T-helper 2 cell treated with Interferon-gamma antibody and Interleukin-4, amounts not matched to agents 5 μg/mL and 100 μg/mL, for 36 hours (primary cell): ENCODE measurements around the gene TMEM98.
"Not testable (repeated sequence)": the region's sequence is repeated elsewhere in the genome, so short reads cannot be mapped to it uniquely, and the experiment has no call there.

Experiments
- DNase-seq: peaks from one replicate; pipeline ENCODE4 v3.0.0; 2021; ENCODE audit warnings: low spot score
- H3K27ac Mint-ChIP-seq: one replicate; pipeline ENCODE4 v1.8.0; 2021; ENCODE audit warnings: mild to moderate bottlenecking, mixed read lengths
- H3K27me3 Mint-ChIP-seq: one replicate; pipeline ENCODE4 v1.8.0; 2021; ENCODE audit warnings: low read depth, mixed read lengths
- H3K36me3 Mint-ChIP-seq: one replicate; pipeline ENCODE4 v1.8.0; 2021; ENCODE audit warnings: low read depth, mixed read lengths
- H3K4me1 Mint-ChIP-seq: one replicate; pipeline ENCODE4 v1.8.0; 2021; ENCODE audit warnings: low read depth, mixed read lengths
- H3K4me3 Mint-ChIP-seq: one replicate; pipeline ENCODE4 v1.8.0; 2022; ENCODE audit warnings: mild to moderate bottlenecking, moderate library complexity, mixed read lengths
- H3K9me3 Mint-ChIP-seq: one replicate; pipeline ENCODE4 v1.8.0; 2021; ENCODE audit warnings: mixed read lengths

TMEM98 gene

GRCh38 chr17:32940706-32941390 lies 12.9 kb downstream of the TMEM98 start:
- H3K27me3 Mint-ChIP-seq = peaks cover 7% of the 10 kb centered on the region
- H3K36me3 Mint-ChIP-seq = peaks cover 4% of the 10 kb centered on the region
- peaks cover 7% of the 10 kb centered on the region for H3K4me1 Mint-ChIP-seq

GRCh38 chr17:32941419-32942032 lies 13.6 kb downstream of the TMEM98 start:
- H3K4me3 Mint-ChIP-seq = no peak overlapping the region

More at GRCh38 chr17:32940706-32941390, 12.9 kb downstream of the TMEM98 start:
- no peak for DNase-seq
- no peak overlapping the region for H3K27ac Mint-ChIP-seq
- peaks cover 4% of the 10 kb centered on the region for H3K9me3 Mint-ChIP-seq
- no peak overlapping the region for H3K4me3 Mint-ChIP-seq

GRCh38 chr17:32943206-32943605 lies 15.3 kb downstream of the TMEM98 start:
- H3K36me3 Mint-ChIP-seq = peaks cover 4% of the 10 kb centered on the region
- DNase-seq = no peak
- H3K27ac Mint-ChIP-seq = no peak overlapping the region
- H3K9me3 Mint-ChIP-seq = peaks cover 4% of the 10 kb centered on the region
- H3K4me1 Mint-ChIP-seq = no peaks in the 10 kb centered on the region
- peaks cover 14% of the 10 kb centered on the region for H3K27me3 Mint-ChIP-seq
- H3K4me3 Mint-ChIP-seq = no peak overlapping the region

More at GRCh38 chr17:32941419-32942032, 13.6 kb downstream of the TMEM98 start:
- H3K4me1 Mint-ChIP-seq = peaks cover 7% of the 10 kb centered on the region
- peaks cover 4% of the 10 kb centered on the region for H3K9me3 Mint-ChIP-seq
- peaks cover 4% of the 10 kb centered on the region for H3K36me3 Mint-ChIP-seq
- no peak overlapping the region for H3K27ac Mint-ChIP-seq
- H3K27me3 Mint-ChIP-seq = peaks cover 7% of the 10 kb centered on the region
- no peak for DNase-seq

GRCh38 chr17:32943647-32944191 lies 15.8 kb downstream of the TMEM98 start:
- Mint-ChIP-seq H3K4me3 (no peak overlapping the region), H3K27ac (no peak overlapping the region), H3K9me3 (peaks cover 4% of the 10 kb centered on the region), H3K4me1 (no peaks in the 10 kb centered on the region), H3K36me3 (peaks cover 4% of the 10 kb centered on the region), H3K27me3 (peaks cover 19% of the 10 kb centered on the region)
- DNase-seq = no peak

- H3K4me3 Mint-ChIP-seq = no peak overlapping the region
- H3K9me3 Mint-ChIP-seq = peaks cover 4% of the 10 kb centered on the region
- H3K4me1 Mint-ChIP-seq = no peaks in the 10 kb centered on the region
- DNase-seq = no peak
- H3K27me3 Mint-ChIP-seq = peaks cover 23% of the 10 kb centered on the region
- H3K36me3 Mint-ChIP-seq = peaks cover 4% of the 10 kb centered on the region
- no peak overlapping the region for H3K27ac Mint-ChIP-seq
Measured at GRCh38 chr17:32944248-32945020, 16.5 kb downstream of the TMEM98 start.

GRCh38 chr17:32946375-32947135 lies 18.6 kb downstream of the TMEM98 start:
- Mint-ChIP-seq H3K4me1 (no peaks in the 10 kb centered on the region), H3K27ac (no peak overlapping the region), H3K4me3 (no peak overlapping the region), H3K27me3 (peaks cover 27% of the 10 kb centered on the region), H3K36me3 (no peaks in the 10 kb centered on the region), H3K9me3 (peaks cover under 1% of the 10 kb centered on the region)
- DNase-seq = no peak

GRCh38 chr17:32947736-32948135 lies 19.8 kb downstream of the TMEM98 start:
- Mint-ChIP-seq H3K9me3 (no peaks in the 10 kb centered on the region), H3K27ac (no peak overlapping the region), H3K36me3 (no peaks in the 10 kb centered on the region), H3K4me3 (no peak overlapping the region), H3K27me3 (peaks cover 34% of the 10 kb centered on the region), H3K4me1 (no peaks in the 10 kb centered on the region)
- no peak for DNase-seq

GRCh38 chr17:32949181-32949580 lies 21.2 kb downstream of the TMEM98 start:
- H3K4me3 Mint-ChIP-seq = no peak overlapping the region
- H3K27me3 Mint-ChIP-seq = peaks cover 43% of the 10 kb centered on the region
- no peaks in the 10 kb centered on the region for H3K4me1 Mint-ChIP-seq
- H3K9me3 Mint-ChIP-seq = no peaks in the 10 kb centered on the region
- H3K27ac Mint-ChIP-seq = no peak overlapping the region
- no peak for DNase-seq
- no peaks in the 10 kb centered on the region for H3K36me3 Mint-ChIP-seq

- not testable (repeated sequence) for H3K9me3 Mint-ChIP-seq, H3K27ac Mint-ChIP-seq, H3K36me3 Mint-ChIP-seq, H3K4me1 Mint-ChIP-seq, DNase-seq, H3K4me3 Mint-ChIP-seq
- peaks cover 46% of the 10 kb centered on the region for H3K27me3 Mint-ChIP-seq
Measured at GRCh38 chr17:32952491-32952890, 24.5 kb downstream of the TMEM98 start.

GRCh38 chr17:32953045-32953444 lies 25.1 kb downstream of the TMEM98 start:
- no peak overlapping the region for H3K4me3 Mint-ChIP-seq
- no peaks in the 10 kb centered on the region for H3K4me1 Mint-ChIP-seq
- no peaks in the 10 kb centered on the region for H3K9me3 Mint-ChIP-seq
- H3K27ac Mint-ChIP-seq = no peak overlapping the region
- no peak for DNase-seq
- H3K27me3 Mint-ChIP-seq = peaks cover 47% of the 10 kb centered on the region
- H3K36me3 Mint-ChIP-seq = no peaks in the 10 kb centered on the region

- peaks cover 45% of the 10 kb centered on the region for H3K27me3 Mint-ChIP-seq
- H3K36me3 Mint-ChIP-seq = no peaks in the 10 kb centered on the region
- no peak overlapping the region for H3K27ac Mint-ChIP-seq
- no peaks in the 10 kb centered on the region for H3K4me1 Mint-ChIP-seq
- no peak overlapping the region for H3K4me3 Mint-ChIP-seq
- no peak for DNase-seq
- H3K9me3 Mint-ChIP-seq = no peaks in the 10 kb centered on the region
Measured at GRCh38 chr17:32953857-32954256, 25.9 kb downstream of the TMEM98 start.

- no peak overlapping the region for H3K4me3 Mint-ChIP-seq
- no peaks in the 10 kb centered on the region for H3K4me1 Mint-ChIP-seq
- no peak overlapping the region for H3K27ac Mint-ChIP-seq
- H3K27me3 Mint-ChIP-seq = peaks cover 44% of the 10 kb centered on the region
- no peaks in the 10 kb centered on the region for H3K9me3 Mint-ChIP-seq
- no peak for DNase-seq
- no peaks in the 10 kb centered on the region for H3K36me3 Mint-ChIP-seq
Measured at GRCh38 chr17:32954477-32954876, 26.5 kb downstream of the TMEM98 start.

- H3K36me3 Mint-ChIP-seq = no peaks in the 10 kb centered on the region
- H3K4me1 Mint-ChIP-seq = no peaks in the 10 kb centered on the region
- H3K27ac Mint-ChIP-seq = no peak overlapping the region
- DNase-seq = no peak
- peaks cover 40% of the 10 kb centered on the region for H3K27me3 Mint-ChIP-seq
- no peak overlapping the region for H3K4me3 Mint-ChIP-seq
- no peaks in the 10 kb centered on the region for H3K9me3 Mint-ChIP-seq
Measured at GRCh38 chr17:32955155-32955554, 27.2 kb downstream of the TMEM98 start.
